SJSA1 (cell line): Measurements from ENCODE around the gene PPP1CB. TPM values are rescaled to one million over a fixed set of nuclear protein-coding genes. Genes with fewer than 3 reads are reported as not detected.

Experiments
- DNase-seq, 2 experiments: peaks; one replicate each; pipeline ENCODE4 v3.0.0-alpha.2; 2015 to 2020; ENCODE audit warnings: low spot score in 2 of 2, low read depth in 1 of 2
- H3K27ac ChIP-seq: fragments of 250-450 bp; sonication (Bioruptor Pico); 2 replicates; pipeline ENCODE4 v1.5.1; 2020; ENCODE audit warnings: mild to moderate bottlenecking, moderate library complexity
- H3K27me3 ChIP-seq: fragments of 250-450 bp; sonication (Bioruptor Pico); replicated peaks from 2 replicates; pipeline ENCODE4 v1.5.1; 2020; ENCODE audit warnings: mild to moderate bottlenecking, moderate library complexity
- H3K36me3 ChIP-seq: fragments of 250-450 bp; sonication (Bioruptor Pico); 2 replicates; pipeline ENCODE4 v1.5.1; 2020; ENCODE audit warnings: mild to moderate bottlenecking
- H3K4me1 ChIP-seq: fragments of 250-450 bp; sonication (Bioruptor Pico); replicated peaks from 2 replicates; pipeline ENCODE4 v1.6.1; 2021; ENCODE audit warnings: mild to moderate bottlenecking
- H3K4me3 ChIP-seq: fragments of 250-450 bp; sonication (Bioruptor Pico); 2 replicates; pipeline ENCODE4 v1.5.1; 2020; ENCODE audit warnings: mild to moderate bottlenecking
- H3K9me3 ChIP-seq: fragments of 250-450 bp; sonication (Bioruptor Pico); replicated peaks from 2 replicates; pipeline ENCODE4 v1.5.1; 2020; ENCODE audit warnings: mild to moderate bottlenecking
- total RNA-seq: library from RNA; depleted of rRNA; stranded (reverse); fragments of >200 nt; shearing (Covaris generic); gene quantifications from 2 replicates; pipeline ENCODE4 v1.2.3, GENCODE V29; 2014; rRNA removed

The PPP1CB gene
- total RNA-seq: 206 and 247 TPM in 2 replicates

GRCh38 chr2:28751252-28751955 lies at the start of gene PPP1CB:
TSS of gene PPP1CB (plus strand) at chr2:28751830. CDS start at chr2:28752125, 295 bp downstream.
- Histone ChIP-seq H3K9me3 (no peaks in the 10 kb centered on the region), H3K27ac (peak within 1 kb of the TSS; percentile 95), H3K27me3 (no peaks in the 10 kb centered on the region), H3K4me3 (peak within 1 kb of the TSS; percentile 94), H3K36me3 (peaks cover 12% of the 10 kb centered on the region), H3K4me1 (peaks cover 37% of the 10 kb centered on the region)
- peak; percentile 96 for DNase-seq

- no peaks in the 10 kb centered on the region for H3K27me3 ChIP-seq
These were observed 49.2 kb upstream of the PPP1CB start for GRCh38 chr2:28702415-28702861.

GRCh38 chr2:28702878-28703277 lies 48.8 kb upstream of the PPP1CB start:
- no peaks in the 10 kb centered on the region for H3K9me3 ChIP-seq
- DNase-seq: no peak
- no peak overlapping the region for H3K27ac ChIP-seq
- no peaks in the 10 kb centered on the region for H3K36me3 ChIP-seq
- no peaks in the 10 kb centered on the region for H3K27me3 ChIP-seq
- H3K4me3 ChIP-seq: no peak overlapping the region
- no peaks in the 10 kb centered on the region for H3K4me1 ChIP-seq

More at GRCh38 chr2:28702415-28702861, 49.2 kb upstream of the PPP1CB start:
- no peak overlapping the region for H3K27ac ChIP-seq
- no peaks in the 10 kb centered on the region for H3K9me3 ChIP-seq
- H3K4me1 ChIP-seq: no peaks in the 10 kb centered on the region
- no peak overlapping the region for H3K4me3 ChIP-seq
- no peak for DNase-seq
- H3K36me3 ChIP-seq: no peaks in the 10 kb centered on the region

GRCh38 chr2:28704621-28705020 lies 47.0 kb upstream of the PPP1CB start:
- Histone ChIP-seq H3K27me3 (no peaks in the 10 kb centered on the region), H3K36me3 (no peaks in the 10 kb centered on the region), H3K4me1 (no peaks in the 10 kb centered on the region), H3K27ac (no peak overlapping the region), H3K9me3 (no peaks in the 10 kb centered on the region), H3K4me3 (no peak overlapping the region)
- no peak for DNase-seq

- Histone ChIP-seq H3K4me1 (no peaks in the 10 kb centered on the region), H3K27ac (no peak overlapping the region), H3K27me3 (no peaks in the 10 kb centered on the region), H3K4me3 (no peak overlapping the region), H3K9me3 (no peaks in the 10 kb centered on the region), H3K36me3 (no peaks in the 10 kb centered on the region)
- DNase-seq: no peak
These were observed 45.7 kb upstream of the PPP1CB start for GRCh38 chr2:28705751-28706440.

- no peak overlapping the region for H3K4me3 ChIP-seq
- no peaks in the 10 kb centered on the region for H3K4me1 ChIP-seq
- no peak for DNase-seq
- no peaks in the 10 kb centered on the region for H3K27me3 ChIP-seq
- H3K36me3 ChIP-seq: no peaks in the 10 kb centered on the region
- no peak overlapping the region for H3K27ac ChIP-seq
- no peaks in the 10 kb centered on the region for H3K9me3 ChIP-seq
These were observed 44.0 kb upstream of the PPP1CB start for GRCh38 chr2:28707592-28707991.

GRCh38 chr2:28709101-28709500 lies 42.5 kb upstream of the PPP1CB start:
- H3K4me3 ChIP-seq: no peak overlapping the region
- H3K4me1 ChIP-seq: no peaks in the 10 kb centered on the region; the same call in 1 of the 2 replicates
- DNase-seq: no peak
- no peak overlapping the region for H3K27ac ChIP-seq
- no peaks in the 10 kb centered on the region for H3K27me3 ChIP-seq
- H3K9me3 ChIP-seq: no peaks in the 10 kb centered on the region
- no peaks in the 10 kb centered on the region for H3K36me3 ChIP-seq

GRCh38 chr2:28710545-28710944 lies 41.1 kb upstream of the PPP1CB start:
- no peak for DNase-seq
- Histone ChIP-seq H3K27me3 (no peaks in the 10 kb centered on the region), H3K4me3 (no peak overlapping the region), H3K4me1 (no peaks in the 10 kb centered on the region; the same call in 1 of the 2 replicates), H3K27ac (no peak overlapping the region), H3K9me3 (no peaks in the 10 kb centered on the region), H3K36me3 (no peaks in the 10 kb centered on the region)

GRCh38 chr2:28713577-28714298 lies 37.9 kb upstream of the PPP1CB start:
- peak in 1 of 2 experiments; percentile 21 for DNase-seq
- no peak overlapping the region for H3K4me3 ChIP-seq

GRCh38 chr2:28716265-28716865 lies 35.3 kb upstream of the PPP1CB start:
- H3K27ac ChIP-seq: peak overlapping the region; percentile 75
- H3K4me3 ChIP-seq: no peak overlapping the region
- peaks cover 36% of the 10 kb centered on the region for H3K4me1 ChIP-seq
- H3K9me3 ChIP-seq: no peaks in the 10 kb centered on the region
- no peaks in the 10 kb centered on the region for H3K27me3 ChIP-seq
- DNase-seq: peak; percentile 79 to 83
- no peaks in the 10 kb centered on the region for H3K36me3 ChIP-seq

More at GRCh38 chr2:28713577-28714298, 37.9 kb upstream of the PPP1CB start:
- no peaks in the 10 kb centered on the region for H3K27me3 ChIP-seq
- H3K4me1 ChIP-seq: peaks cover 29% of the 10 kb centered on the region
- peak overlapping the region; percentile 18; the same call in 1 of the 2 replicates for H3K27ac ChIP-seq
- H3K36me3 ChIP-seq: no peaks in the 10 kb centered on the region
- H3K9me3 ChIP-seq: no peaks in the 10 kb centered on the region

GRCh38 chr2:28717339-28717758 lies 34.3 kb upstream of the PPP1CB start:
- DNase-seq: peak; percentile 69 to 81
- Histone ChIP-seq H3K27me3 (no peaks in the 10 kb centered on the region), H3K36me3 (no peaks in the 10 kb centered on the region), H3K4me3 (no peak overlapping the region), H3K4me1 (peaks cover 36% of the 10 kb centered on the region), H3K27ac (peak overlapping the region; percentile 75), H3K9me3 (no peaks in the 10 kb centered on the region)

- Histone ChIP-seq H3K4me1 (peaks cover 36% of the 10 kb centered on the region), H3K27ac (no peak overlapping the region), H3K36me3 (no peaks in the 10 kb centered on the region), H3K9me3 (no peaks in the 10 kb centered on the region), H3K4me3 (no peak overlapping the region), H3K27me3 (no peaks in the 10 kb centered on the region)
- no peak for DNase-seq
These were observed 31.3 kb upstream of the PPP1CB start for GRCh38 chr2:28720345-28720744.

GRCh38 chr2:28721601-28722191 lies 29.9 kb upstream of the PPP1CB start:
- H3K27me3 ChIP-seq: no peaks in the 10 kb centered on the region
- no peak overlapping the region for H3K4me3 ChIP-seq
- H3K4me1 ChIP-seq: peaks cover 26% of the 10 kb centered on the region
- H3K27ac ChIP-seq: no peak overlapping the region
- H3K36me3 ChIP-seq: no peaks in the 10 kb centered on the region
- DNase-seq: no peak
- no peaks in the 10 kb centered on the region for H3K9me3 ChIP-seq
